ENCODE data around the gene FANCB.

DNA sequence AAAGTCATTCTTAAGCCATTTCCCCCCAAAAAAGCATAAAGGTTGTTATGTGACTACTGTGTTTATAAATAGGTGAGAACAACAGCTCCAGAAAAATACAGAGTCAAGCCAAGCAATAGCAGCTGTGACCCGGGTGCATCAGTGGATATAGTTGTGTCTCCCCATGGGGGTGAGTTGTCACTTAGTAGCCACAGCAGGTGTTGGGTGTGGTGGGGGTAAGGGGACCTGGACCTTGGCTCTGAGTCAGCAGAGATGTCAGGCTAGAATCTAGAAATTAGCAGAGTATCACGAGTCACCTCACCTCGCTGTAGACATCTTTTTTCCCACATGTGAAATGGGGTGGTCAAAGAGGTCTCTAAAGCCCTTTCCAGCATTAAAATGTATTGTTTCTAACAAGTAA, 42.7 kb upstream of the FANCB start:
- TF ChIP-seq CTCF (IDR thresholded peaks at IDR 0.05) = no peak
- no peak for TF ChIP-seq POLR2AphosphoS5 (IDR thresholded peaks at IDR 0.05)
- TF ChIP-seq POLR2A (IDR thresholded peaks at IDR 0.05) = no peak
